Medulla oblongata (tissue), 1 donor: Measurements from ENCODE around the gene MED28.

Experiments
- DNase-seq: peaks from one replicate; pipeline ENCODE4 v3.0.0-alpha.2; 2015; ENCODE audit errors: extremely low spot score

MED28 gene

DNA sequence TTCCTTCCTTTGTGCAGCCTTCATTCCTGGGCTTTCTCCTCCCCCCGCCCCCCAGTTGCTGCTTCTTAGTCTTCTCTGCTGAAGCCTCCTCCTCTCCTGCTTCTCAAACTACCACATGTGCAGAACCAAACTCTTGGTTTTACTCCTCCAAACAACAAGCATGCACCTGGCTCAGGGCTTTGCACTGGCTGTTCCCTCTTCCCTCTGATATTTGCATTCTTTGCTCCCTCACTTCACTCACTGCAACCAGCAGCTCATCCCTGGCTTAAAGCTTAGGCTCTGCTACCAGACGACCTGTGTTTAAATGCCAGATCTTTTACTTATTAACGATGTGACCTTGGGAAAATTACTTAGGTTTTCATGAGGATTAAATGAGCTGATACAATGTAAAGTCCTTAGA, 51.4 kb downstream of the MED28 start:
- DNase-seq, result no peak

DNA sequence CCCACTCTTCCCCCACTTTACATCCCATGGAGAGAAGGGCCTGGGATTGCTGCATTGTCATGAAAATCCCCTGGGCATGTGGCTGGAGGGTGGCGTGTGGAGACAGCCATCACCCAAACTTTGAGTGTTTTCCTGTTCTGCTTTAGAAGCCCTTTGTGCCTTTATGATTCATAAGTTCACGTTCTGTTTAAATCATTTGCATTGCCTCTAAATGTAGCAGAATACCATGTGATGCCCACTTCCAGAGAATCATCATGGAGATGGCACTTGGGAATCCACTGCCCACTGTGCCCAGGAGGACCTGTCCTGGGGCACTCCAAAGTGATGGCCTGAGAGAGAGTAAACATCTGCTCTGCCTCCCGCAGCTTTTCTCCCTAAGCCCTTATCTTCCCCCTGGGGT, 52.8 kb downstream of the MED28 start:
- DNase-seq, result no peak

DNA sequence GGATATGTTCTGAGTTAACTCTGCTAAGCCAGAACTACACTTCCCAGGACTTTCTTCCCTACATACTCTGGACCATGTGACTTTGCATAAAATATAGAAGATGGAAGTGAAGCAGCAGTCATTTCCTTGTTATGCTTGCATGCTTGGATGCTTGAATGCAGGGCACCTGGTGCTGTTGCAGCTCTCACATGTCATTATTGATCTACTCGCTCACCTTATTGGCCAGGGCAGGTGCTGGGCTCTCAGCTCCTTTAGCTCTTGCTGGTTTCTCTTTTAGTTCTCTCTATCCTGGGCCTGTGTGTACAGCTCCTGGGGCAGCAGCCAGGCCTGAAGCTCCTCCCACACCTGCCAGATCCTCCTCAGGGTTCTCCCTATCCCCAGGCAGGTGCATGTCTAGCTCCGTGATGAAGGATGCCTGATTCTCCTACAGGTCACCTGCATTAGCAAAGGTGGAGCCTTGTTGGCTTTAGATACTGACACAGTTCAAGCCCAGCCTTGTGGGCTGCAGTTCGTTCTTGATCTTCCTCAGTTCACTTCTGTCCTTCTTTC, 53.3 kb downstream of the MED28 start:
- no peak for DNase-seq

DNA sequence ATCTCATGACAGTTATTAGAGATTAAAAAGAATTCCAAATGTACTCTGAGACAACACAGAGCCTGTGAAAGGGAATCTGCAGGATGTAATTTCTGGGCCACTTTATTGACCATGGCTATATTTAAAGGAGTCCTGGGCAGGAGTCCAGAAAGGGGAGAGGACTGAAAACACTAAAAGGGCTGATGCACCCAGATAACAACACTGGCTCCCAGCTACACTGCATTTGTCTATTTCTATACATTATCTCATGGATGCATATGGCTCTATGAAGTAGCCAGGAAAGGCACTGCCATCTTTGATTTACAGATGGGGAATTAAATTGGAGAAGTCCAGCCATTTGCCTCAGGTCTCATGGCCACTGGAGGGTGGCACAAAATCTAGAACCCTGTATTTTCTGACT, 56.0 kb downstream of the MED28 start:
- DNase-seq, result no peak

DNA sequence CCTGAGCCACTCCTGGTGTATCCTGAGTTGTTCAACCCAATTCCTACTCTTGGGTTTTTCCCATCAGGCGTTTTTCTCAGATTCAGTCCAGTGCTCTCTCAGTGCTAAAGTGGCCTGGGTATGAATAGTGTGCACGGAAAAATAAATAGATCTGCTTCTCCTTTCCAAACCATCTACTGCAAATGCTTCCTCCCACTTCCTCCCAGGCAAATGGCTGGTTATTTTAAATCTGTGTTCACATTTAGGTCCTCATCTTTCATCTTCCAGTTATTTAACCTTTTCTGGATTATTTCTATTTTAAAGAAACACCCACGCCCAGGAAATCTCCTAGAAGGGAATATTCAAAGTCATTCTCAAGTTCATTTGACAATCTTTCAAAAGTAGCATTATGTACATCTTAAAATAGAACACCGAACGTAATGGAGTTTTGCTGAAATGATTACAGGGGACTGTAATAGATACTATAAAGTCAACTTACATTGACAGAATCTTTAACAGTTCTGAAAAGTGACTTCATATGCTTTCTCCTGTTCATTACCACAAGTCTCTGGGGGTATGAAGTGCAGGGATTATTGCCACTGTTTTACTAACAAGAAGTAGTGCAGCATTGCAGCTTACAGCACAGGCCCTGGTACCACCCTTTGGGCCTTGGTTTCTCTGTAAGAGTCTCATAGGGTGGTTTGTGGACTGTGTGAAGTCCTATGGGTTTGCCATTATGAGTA, 66.3 kb downstream of the MED28 start:
- no peak for DNase-seq

DNA sequence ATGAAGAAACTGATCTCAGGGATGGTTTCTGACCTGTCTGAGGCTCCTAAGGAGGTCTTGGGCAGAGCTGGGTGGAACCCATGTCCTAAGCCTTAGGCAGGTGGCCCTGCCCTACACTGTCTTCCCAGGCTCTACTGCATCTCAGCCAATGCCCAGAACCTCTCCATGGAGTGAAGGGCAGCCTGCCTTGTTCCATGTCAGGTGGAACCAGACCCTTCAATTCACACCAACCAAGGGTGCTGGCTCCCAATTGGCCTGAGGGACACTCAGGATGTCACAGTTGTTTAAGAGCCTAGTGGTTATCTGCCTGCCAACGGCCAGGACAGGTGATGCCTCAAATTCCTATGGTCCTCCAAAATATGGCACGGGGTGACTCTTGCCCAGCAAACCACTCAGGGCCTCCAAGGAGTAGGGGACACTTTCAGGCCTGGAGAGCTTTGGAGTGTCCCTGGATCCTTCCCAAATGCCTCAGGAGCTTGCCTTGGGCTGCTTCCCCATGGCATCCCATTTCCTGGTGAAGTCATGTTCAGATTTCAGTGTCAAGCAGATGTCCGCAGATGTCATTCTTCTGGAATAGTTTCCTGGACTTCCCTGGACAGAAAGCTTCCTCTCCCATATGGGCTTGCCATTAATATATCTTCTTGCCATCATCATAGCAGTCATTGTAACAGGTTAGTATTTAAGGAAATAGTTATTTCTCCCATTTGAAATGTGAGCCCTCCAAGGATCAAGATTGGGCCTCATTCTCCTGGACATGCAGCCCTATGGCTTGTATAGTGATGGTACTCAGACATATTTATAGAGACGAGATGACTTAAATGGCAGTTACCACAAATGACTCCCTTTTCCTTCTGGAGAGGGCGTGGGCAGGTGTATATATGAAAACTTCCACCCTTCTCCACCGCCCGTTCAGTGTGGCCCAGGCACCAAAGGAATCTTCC, 67.1 kb downstream of the MED28 start:
- no peak for DNase-seq

DNA sequence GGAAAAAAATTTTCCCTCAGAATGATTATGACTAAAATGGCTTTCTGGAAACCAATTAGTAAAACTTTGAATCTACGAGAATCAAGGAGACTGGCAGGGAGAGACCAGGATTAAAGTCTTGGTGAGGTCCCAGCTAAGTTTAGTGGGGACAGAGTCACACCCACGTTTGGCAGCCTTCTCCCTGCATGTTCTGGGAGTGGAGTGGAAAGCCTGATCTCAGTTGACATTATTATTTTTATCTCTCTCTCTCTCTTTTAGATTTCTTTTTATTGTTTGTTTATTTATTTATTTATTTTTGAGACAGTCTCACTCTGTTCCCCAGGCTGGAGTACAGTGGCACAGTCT, 67.8 kb downstream of the MED28 start:
- DNase-seq, result no peak
